PC-3 (cell line): ENCODE data around the gene RAB34. TPM values are rescaled to one million over a fixed set of nuclear protein-coding genes. Genes with fewer than 3 reads are reported as not detected.

Source experiments
- ATAC-seq: fragments of 200-7000 bp; cut with Tn5 transposase; 2 replicates; pipeline ENCODE4 v1.9.1; 2020; ENCODE audit warnings: mild to moderate bottlenecking, moderate library complexity
- BruUV-seq: library from RNA; stranded (reverse); fragments of 400-500 nt; replicated peaks from 2 replicates; lab custom pipeline; 2021; lab: Mats Ljungman, UMichigan
- CTCF ChIA-PET: fragments of 300-600 bp; sonication (Branson Sonifier 250); formaldehyde crosslinking; loops from one replicate; lab custom pipeline; 2022; ENCODE audit warnings: antibody characterized with exemption; lab: Charles Lee
- POLR2A ChIA-PET: fragments of 300-600 bp; sonication (Branson Sonifier 250); formaldehyde crosslinking; loops from one replicate; lab custom pipeline; 2022; ENCODE audit warnings: antibody characterized with exemption; ENCODE audit not compliant: unreplicated experiment; lab: Charles Lee
- DNase-seq: peaks from one replicate; pipeline ENCODE4 v3.0.0-alpha.2; 2015
- H2AFZ ChIP-seq: fragments of 300-600 bp; sonication (generic); 2 replicates; pipeline ENCODE4 v1.6.0; 2016; ENCODE audit warnings: antibody characterized with exemption, low read length
- H3F3A ChIP-seq: fragments of 300-600 bp; sonication (generic); one replicate; pipeline ENCODE4 v1.6.0; 2017; ENCODE audit warnings: antibody characterized with exemption, low read length, control low read depth, mild to moderate bottlenecking; ENCODE audit not compliant: unreplicated experiment
- H3K27ac ChIP-seq: fragments of 300-600 bp; sonication (generic); 2 replicates; pipeline ENCODE4 v1.5.1; 2016; ENCODE audit warnings: mild to moderate bottlenecking, low read length
- H3K27me3 ChIP-seq: fragments of 300-600 bp; sonication (generic); 2 replicates; pipeline ENCODE4 v1.6.1; 2016; ENCODE audit warnings: low read length, mixed read lengths
- H3K36me3 ChIP-seq: fragments of 300-600 bp; sonication (generic); 2 replicates; pipeline ENCODE4 v1.6.1; 2016; ENCODE audit warnings: low read depth, mixed run types, low read length, mixed read lengths
- H3K4me1 ChIP-seq: fragments of 300-600 bp; sonication (generic); 2 replicates; pipeline ENCODE4 v1.5.1; 2016; ENCODE audit warnings: low read length; ENCODE audit not compliant: insufficient read depth
- H3K4me2 ChIP-seq: fragments of 300-600 bp; sonication (generic); 2 replicates; pipeline ENCODE4 v1.6.0; 2016; ENCODE audit warnings: low read length
- H3K4me3 ChIP-seq: fragments of 300-600 bp; sonication (generic); 2 replicates; pipeline ENCODE4 v1.5.1; 2016; ENCODE audit warnings: mild to moderate bottlenecking, low read length, mixed read lengths
- H3K79me2 ChIP-seq: fragments of 300-600 bp; sonication (generic); 2 replicates; pipeline ENCODE4 v1.6.1; 2017; ENCODE audit warnings: low read length, mixed read lengths
- H3K9ac ChIP-seq: fragments of 300-600 bp; sonication (generic); 2 replicates; pipeline ENCODE4 v1.6.0; 2016; ENCODE audit warnings: mild to moderate bottlenecking, low read length
- H3K9me2 ChIP-seq: fragments of 300-600 bp; sonication (generic); replicated peaks from 2 replicates; pipeline ENCODE4 v1.6.1; 2016; ENCODE audit warnings: mixed run types, low read length, mixed read lengths
- H3K9me3 ChIP-seq: fragments of 300-600 bp; sonication (generic); 2 replicates; pipeline ENCODE4 v1.6.1; 2016; ENCODE audit warnings: low read length, mixed read lengths
- H4K20me1 ChIP-seq: fragments of 300-600 bp; sonication (generic); 2 replicates; pipeline ENCODE4 v1.6.1; 2016; ENCODE audit warnings: low read length, mixed read lengths
- CTCF ChIP-seq: fragments of 300-600 bp; sonication (generic); conservative IDR thresholded peaks from 2 replicates; pipeline ENCODE4 v1.5.1; 2017; ENCODE audit warnings: antibody characterized with exemption, low read depth, mild to moderate bottlenecking, low read length
- EZH2 ChIP-seq: fragments of 300-600 bp; sonication (generic); IDR thresholded peaks from one replicate; pipeline ENCODE4 v1.6.1; 2017; ENCODE audit warnings: antibody characterized with exemption, mild to moderate bottlenecking, low read length; ENCODE audit not compliant: unreplicated experiment
- EZH2phosphoT487 ChIP-seq: fragments of 300-600 bp; sonication (generic); IDR thresholded peaks from 2 replicates; pipeline ENCODE4 v1.6.1; 2018; ENCODE audit warnings: mild to moderate bottlenecking, antibody characterized with exemption, low read length, borderline replicate concordance
- intact Hi-C: fragments of 100-400 bp; cut with micrococcal nuclease; formaldehyde crosslinking; loops from 2 replicates; pipeline ENCODE4 v1.9.0; 2023
- total RNA-seq: library from RNA; depleted of rRNA; stranded (reverse); fragments of >200 nt; gene quantifications from 2 replicates; pipeline ENCODE4 v1.2.3, GENCODE V29; 2014

Gene RAB34
- total RNA-seq, 1 experiment from 2014 or later = 211 TPM

- Histone ChIP-seq H3K9me3 (no peaks in the 10 kb centered on the region), H4K20me1 (no peaks in the 10 kb centered on the region; the same call in 1 of the 2 replicates), H3K36me3 (peaks cover 10% of the 10 kb centered on the region; the same call in 1 of the 2 replicates), H3K4me1 (peaks cover 10% of the 10 kb centered on the region), H3K27me3 (no peaks in the 10 kb centered on the region), H3K9ac (no peak overlapping the region), H3K4me2 (no peak overlapping the region), H2AFZ (no peak overlapping the region), H3K27ac (no peak overlapping the region), H3K4me3 (no peak overlapping the region), H3K9me2 (no peaks in the 10 kb centered on the region), H3K79me2 (peaks cover 24% of the 10 kb centered on the region), H3F3A (no peaks in the 10 kb centered on the region)
- TF ChIP-seq EZH2 (no peak), EZH2phosphoT487 (no peak), CTCF (no peak)
- POLR2A ChIA-PET = no interaction called here
- BruUV-seq = no TSS peak
- DNase-seq = no peak
- CTCF ChIA-PET = no interaction called here
- intact Hi-C loops = loop anchor here (10.0 kb wide), 1 partner anchor 68 kb away; the partner anchor contains the start of gene BLTP2
- no peak for ATAC-seq
These were observed 4.8 kb downstream of the RAB34 start for GRCh38 chr17:28712705-28713415.

GRCh38 chr17:28712032-28712704, 5.5 kb downstream of the RAB34 start:
- ATAC-seq (no peak), DNase-seq (no peak)
- no peaks in the 10 kb centered on the region for H3K9me2 ChIP-seq
- peaks cover 20% of the 10 kb centered on the region for H3K79me2 ChIP-seq
- TF ChIP-seq EZH2 (no peak), CTCF (no peak), EZH2phosphoT487 (no peak)
- peaks cover 10% of the 10 kb centered on the region; the same call in 1 of the 2 replicates for H3K36me3 ChIP-seq
- H3K9ac ChIP-seq = no peak overlapping the region
- ChIA-PET CTCF (no interaction called here), POLR2A (interaction anchor here (0.6 kb wide), 1 partner anchor 15 kb away, joined by 10 read pairs; no protein-coding TSS in a partner anchor)
- no peaks in the 10 kb centered on the region; the same call in 1 of the 2 replicates for H4K20me1 ChIP-seq
- no peaks in the 10 kb centered on the region for H3K27me3 ChIP-seq
- H3K4me2 ChIP-seq = no peak overlapping the region
- H2AFZ ChIP-seq = no peak overlapping the region
- no peaks in the 10 kb centered on the region for H3K9me3 ChIP-seq
- H3K27ac ChIP-seq = no peak overlapping the region
- intact Hi-C loops = loop anchor here (10.0 kb wide), 1 partner anchor 67 kb away; the partner anchor contains the start of gene BLTP2
- H3F3A ChIP-seq = no peaks in the 10 kb centered on the region
- BruUV-seq = no TSS peak
- H3K4me1 ChIP-seq = peaks cover 10% of the 10 kb centered on the region; the same call in 1 of the 2 replicates
- no peak overlapping the region for H3K4me3 ChIP-seq
